Measurements from ENCODE around the gene OTOF.

DNA sequence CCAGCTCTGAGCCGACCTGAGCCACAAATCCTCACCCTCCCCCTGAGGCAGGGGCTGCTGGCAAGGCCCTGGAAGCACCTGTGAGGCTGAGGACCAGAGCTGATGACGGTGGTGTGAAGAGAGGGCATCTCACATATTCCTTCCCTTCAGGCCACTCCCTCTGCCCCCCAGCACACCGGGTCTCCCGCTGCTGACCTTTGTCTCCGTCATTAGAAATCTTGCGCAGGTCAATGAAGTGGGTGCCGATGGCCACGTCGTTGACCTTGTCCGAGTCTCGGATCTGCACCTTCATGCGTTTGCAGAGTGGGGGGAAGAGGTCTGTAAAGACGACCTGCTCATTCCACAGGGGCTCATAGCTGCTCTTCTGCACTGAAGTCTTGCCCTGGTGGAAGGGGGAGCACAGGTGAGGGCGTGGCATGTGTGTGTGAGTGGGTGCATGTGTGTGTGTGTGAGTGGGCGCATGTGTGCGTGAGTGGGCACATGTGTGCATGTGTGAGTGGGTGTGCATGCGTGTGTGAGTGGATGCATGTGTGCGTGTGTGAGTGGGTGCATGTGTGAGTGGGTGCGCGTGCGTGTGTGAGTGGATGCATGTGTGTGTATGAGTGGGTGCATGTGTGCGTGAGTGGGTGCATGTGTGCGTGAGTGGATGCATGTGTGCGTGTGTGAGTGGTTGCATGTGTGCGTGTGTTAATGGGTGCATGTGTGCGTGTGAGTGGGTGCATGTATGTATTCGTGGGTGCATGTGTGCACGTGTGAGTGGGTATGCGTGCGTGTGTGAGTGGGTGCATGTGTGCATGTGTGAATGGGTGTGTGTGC is 4.5 kb upstream of the OTOF start:
- TF ChIP-seq, protein P1, sequence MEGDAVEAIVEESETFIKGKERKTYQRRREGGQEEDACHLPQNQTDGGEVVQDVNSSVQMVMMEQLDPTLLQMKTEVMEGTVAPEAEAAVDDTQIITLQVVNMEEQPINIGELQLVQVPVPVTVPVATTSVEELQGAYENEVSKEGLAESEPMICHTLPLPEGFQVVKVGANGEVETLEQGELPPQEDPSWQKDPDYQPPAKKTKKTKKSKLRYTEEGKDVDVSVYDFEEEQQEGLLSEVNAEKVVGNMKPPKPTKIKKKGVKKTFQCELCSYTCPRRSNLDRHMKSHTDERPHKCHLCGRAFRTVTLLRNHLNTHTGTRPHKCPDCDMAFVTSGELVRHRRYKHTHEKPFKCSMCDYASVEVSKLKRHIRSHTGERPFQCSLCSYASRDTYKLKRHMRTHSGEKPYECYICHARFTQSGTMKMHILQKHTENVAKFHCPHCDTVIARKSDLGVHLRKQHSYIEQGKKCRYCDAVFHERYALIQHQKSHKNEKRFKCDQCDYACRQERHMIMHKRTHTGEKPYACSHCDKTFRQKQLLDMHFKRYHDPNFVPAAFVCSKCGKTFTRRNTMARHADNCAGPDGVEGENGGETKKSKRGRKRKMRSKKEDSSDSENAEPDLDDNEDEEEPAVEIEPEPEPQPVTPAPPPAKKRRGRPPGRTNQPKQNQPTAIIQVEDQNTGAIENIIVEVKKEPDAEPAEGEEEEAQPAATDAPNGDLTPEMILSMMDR (IDR thresholded peaks at IDR 0.05; ENCODE audit: extremely low read depth in 1 of 2, insufficient read depth in 1 of 2, low read depth in 1 of 2, low read length in 2 of 2), result no peak
- no peak for TF ChIP-seq POLR2A (IDR thresholded peaks at IDR 0.05; ENCODE audit: low read depth, low read length)
- no peak for TF ChIP-seq EZH2 (IDR thresholded peaks at IDR 0.05; ENCODE audit: borderline replicate concordance, low read depth, low read length, severe bottlenecking)
- TF ChIP-seq JUN (IDR thresholded peaks at IDR 0.05; ENCODE audit: borderline replicate concordance, insufficient read depth, insufficient read length, low read depth), result no peak

Data from endothelial cell of umbilical vein (primary cell).